Renal pelvis (tissue), 4 donors: Measurements from ENCODE around the gene WDR35. TPM values are rescaled to one million over a fixed set of nuclear protein-coding genes. Genes with fewer than 3 reads are reported as not detected.

Experiments used
- DNase-seq: peaks from one replicate; pipeline ENCODE4 v3.0.0-alpha.2; 2013
- polyA plus RNA-seq, 3 donors: library from polyadenylated mRNA; unstranded; fragments of 120-200 nt; gene quantifications; one replicate each; pipeline ENCODE4 v1.2.1, GENCODE V29; 2013; ENCODE audit not compliant: insufficient read length in 3 of 3

WDR35 gene
- polyA plus RNA-seq, 3 donors: 26.3 to 33.9 (median 29.7) TPM

DNA sequence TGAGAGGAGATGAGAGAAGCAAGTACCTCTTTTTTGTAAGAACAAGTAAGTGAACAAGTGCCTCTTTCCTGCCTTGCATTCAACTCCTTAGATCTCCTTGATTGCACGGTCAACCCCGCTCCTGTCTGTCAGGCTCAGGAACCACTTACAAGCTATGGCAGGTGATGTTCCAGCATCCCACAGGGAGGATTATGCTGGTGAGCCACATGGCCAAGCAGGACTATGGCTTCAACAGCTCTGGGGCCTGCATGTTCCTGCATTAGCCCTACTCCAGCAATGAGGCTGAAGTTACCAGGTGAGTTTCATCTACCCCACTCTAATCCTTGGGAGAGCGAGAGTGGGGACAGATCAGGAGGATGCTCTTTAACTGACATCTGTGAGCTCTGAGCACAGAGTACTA is 117.6 kb downstream of the WDR35 start:
- DNase-seq: no peak

- DNase-seq: no peak
Observed at GRCh38 chr2:19871836-19872235, 118.1 kb downstream of the WDR35 start.

DNA sequence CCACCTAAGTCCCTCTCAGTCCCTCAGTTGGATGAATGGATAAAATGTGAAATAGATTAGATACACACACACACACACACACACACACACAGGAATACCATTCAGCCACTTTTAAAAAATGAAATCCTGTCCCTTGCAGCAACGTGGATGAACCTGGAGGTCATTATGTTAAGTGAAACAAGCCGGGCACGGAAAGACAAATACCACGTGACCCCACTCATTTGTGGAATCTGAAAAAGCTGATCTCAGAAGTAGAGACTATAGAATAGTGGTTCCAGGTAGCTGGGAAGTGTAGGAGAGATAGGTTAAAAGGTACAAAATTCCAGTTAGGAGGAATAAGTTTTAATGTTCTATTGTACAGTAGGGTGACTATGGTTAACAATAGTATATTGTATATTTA is 119.1 kb downstream of the WDR35 start:
- DNase-seq: no peak

GRCh38 chr2:19868701-19869580 is 121.0 kb downstream of the WDR35 start:
- DNase-seq: no peak

- no peak for DNase-seq
Observed at GRCh38 chr2:19868224-19868623, 121.7 kb downstream of the WDR35 start.

- no peak for DNase-seq
Observed at GRCh38 chr2:19866771-19867170, 123.1 kb downstream of the WDR35 start.

DNA sequence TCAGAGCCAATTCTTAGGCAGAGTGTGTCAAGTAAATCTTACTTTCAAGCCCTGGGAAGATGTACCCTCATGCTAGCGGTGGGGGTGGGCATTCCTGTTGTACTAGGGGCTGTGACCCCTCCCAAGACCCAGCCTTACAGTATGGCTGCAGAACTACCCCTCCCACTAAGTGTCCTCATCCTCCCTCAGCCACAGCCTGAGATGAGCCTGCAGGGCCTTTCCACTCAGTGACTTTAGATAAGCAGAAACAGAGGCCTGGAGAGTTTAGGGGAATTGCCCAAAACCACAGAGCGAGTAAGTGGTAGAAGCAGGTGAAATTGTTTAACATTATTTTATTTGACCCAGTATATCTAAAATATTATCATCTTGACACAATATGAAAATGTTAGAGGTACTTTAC is 124.8 kb downstream of the WDR35 start:
- no peak for DNase-seq

DNA sequence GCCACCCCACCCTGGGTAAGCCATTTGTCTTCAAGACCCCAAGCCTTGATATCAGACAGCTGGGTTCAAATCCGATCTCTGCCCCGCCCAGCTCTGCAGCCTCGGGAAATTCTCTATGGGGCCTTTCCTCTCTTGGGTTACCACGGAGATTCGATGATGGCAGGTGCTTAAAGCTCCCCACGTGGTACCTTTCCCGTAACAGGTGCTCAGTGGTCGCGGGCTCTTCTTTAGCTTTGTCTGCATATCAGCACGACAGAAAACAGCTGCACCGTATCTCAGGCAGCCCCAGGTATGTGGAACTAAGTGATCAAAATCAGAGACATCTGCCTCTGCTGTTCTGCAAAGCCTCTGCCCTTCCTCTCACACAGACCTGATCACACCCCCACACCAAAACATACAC is 125.5 kb downstream of the WDR35 start:
- DNase-seq: no peak

GRCh38 chr2:19863303-19864041 is 126.4 kb downstream of the WDR35 start:
- no peak for DNase-seq

DNA sequence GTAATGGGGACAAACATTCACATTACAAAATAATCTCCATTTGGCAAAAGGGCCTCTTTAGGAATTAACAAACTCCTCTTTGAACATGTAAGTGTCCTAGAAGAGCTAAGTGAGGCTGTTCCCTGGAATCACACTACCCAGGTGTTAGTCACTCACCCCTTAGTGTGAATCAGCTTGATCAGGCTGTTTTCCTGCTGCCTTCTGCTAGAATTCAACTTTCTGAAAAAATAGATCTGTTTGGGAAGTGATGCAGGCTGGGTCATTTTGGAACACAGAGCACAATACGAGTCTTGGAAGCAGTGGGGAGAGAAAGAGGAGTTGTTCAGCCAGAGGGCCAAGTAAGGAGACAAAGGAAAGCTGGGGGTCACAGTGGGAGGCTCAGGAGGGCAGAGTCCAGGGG is 128.1 kb downstream of the WDR35 start:
- DNase-seq: no peak

Other genes with a start within 250 kb of the WDR35 start
- gene TTC32, start 88.1 kb downstream of the WDR35 start, polyA plus RNA-seq: 10 to 100 TPM; 29.7 to 35.3 (median 34.0) TPM
- 1 to 10 TPM; 2.5 to 3.1 (median 3.0) TPM for gene MATN3, start 22.6 kb upstream of the WDR35 start, polyA plus RNA-seq
- 100 to 1,000 TPM; 399 to 441 (median 432) TPM for gene LAPTM4A, start 61.5 kb upstream of the WDR35 start, polyA plus RNA-seq
- 10 to 100 TPM; 28.3 to 34.5 (median 31.0) TPM for gene SDC1, start 235.0 kb upstream of the WDR35 start, polyA plus RNA-seq